BLaER1 (cell line): Measurements from ENCODE around the gene VIPR1.
"Not testable (repeated sequence)": the region's sequence is repeated elsewhere in the genome, so short reads cannot be mapped to it uniquely, and the experiment has no call there.

Experiments used
- H3K27ac ChIP-seq: shearing (Covaris generic); formaldehyde crosslinking; 2 replicates; pipeline ENCODE4 v1.8.1; 2022
- H3K27me3 ChIP-seq: shearing (Covaris generic); formaldehyde crosslinking; 2 replicates; pipeline ENCODE4 v1.8.1; 2022
- H3K36me3 ChIP-seq: shearing (Covaris generic); formaldehyde crosslinking; 2 replicates; pipeline ENCODE4 v1.8.1; 2022
- H3K4me1 ChIP-seq: shearing (Covaris generic); formaldehyde crosslinking; 2 replicates; pipeline ENCODE4 v1.8.1; 2022
- H3K4me2 ChIP-seq: shearing (Covaris generic); formaldehyde crosslinking; 2 replicates; pipeline ENCODE4 v1.8.1; 2022
- H3K4me3 ChIP-seq: shearing (Covaris generic); formaldehyde crosslinking; 2 replicates; pipeline ENCODE4 v1.8.1; 2022
- H3K9ac ChIP-seq: shearing (Covaris generic); formaldehyde crosslinking; 2 replicates; pipeline ENCODE4 v1.8.1; 2022
- H3K9me3 ChIP-seq: shearing (Covaris generic); formaldehyde crosslinking; 2 replicates; pipeline ENCODE4 v1.8.1; 2022
- H4K20me1 ChIP-seq: shearing (Covaris generic); formaldehyde crosslinking; 2 replicates; pipeline ENCODE4 v1.8.1; 2022
- Cebpa-rat ChIP-seq: shearing (Covaris generic); IDR thresholded peaks from 2 replicates; pipeline ENCODE4 v1.8.1; 2022

VIPR1 gene

DNA sequence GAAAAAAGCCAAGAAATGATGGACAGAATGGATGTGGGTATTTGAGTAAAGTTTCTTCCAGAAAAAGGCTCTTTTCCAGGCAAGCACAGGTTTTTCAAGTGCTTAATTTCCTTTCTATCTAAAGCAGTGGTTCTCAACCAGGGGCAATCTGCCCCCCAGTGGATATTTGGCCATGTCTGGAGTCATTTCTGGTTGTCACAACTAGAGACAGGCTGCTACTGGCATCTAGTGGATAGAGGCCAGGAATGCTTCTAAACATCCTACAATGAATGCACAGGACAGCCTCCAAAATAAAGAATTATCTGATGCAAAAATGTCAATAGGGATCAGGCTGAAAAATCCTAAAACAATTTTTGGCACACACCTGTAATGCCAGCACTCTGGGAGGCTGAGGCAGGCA is 55.4 kb downstream of the VIPR1 start:
- Histone ChIP-seq H3K4me2 (peak overlapping the region; percentile 68), H3K36me3 (peaks cover 79% of the 10 kb centered on the region), H3K27ac (no peak overlapping the region), H3K27me3 (no peaks in the 10 kb centered on the region), H4K20me1 (no peaks in the 10 kb centered on the region), H3K4me1 (peaks cover 49% of the 10 kb centered on the region), H3K9me3 (no peaks in the 10 kb centered on the region), H3K9ac (no peak overlapping the region), H3K4me3 (no peak overlapping the region)
- no peak for TF ChIP-seq Cebpa-rat

DNA sequence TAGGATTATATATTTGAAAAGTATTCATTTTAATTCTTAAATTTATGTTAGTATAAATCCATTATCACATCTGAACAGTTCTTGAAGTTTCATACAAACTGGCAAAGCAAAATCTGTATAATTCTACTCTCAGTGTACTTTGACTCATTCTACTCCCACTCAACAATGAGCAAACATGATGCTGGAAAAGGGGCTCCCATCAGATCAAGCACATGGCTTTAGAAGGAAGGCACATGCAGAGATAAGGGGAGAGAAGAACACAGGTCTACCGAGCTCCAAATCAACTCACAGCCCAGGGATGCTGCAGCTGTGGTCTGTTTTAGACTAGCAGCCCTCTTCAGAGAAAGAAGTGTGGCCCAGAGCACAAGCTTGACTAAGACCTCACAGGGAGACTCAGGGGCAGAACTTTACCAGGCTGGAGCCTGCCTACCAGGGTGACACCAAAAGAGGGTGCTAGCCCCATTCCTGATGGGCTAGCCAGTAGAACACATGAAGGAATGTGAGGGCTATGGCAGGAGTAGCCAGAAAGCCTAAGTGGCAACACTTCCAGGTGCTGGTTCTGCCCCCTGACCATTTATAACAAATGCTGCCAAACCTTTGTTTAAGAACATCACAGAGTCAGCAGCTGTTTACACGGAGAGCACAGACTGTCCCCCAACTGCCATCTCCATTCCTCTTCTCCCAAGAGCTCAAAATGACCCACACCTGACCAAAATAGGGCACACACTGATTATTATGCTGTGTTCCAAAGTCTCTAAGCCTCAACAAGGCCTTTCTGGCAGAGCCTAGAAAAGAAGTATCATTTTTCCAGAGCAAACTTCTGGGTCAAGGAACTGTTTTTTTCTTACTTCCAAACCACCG is 59.8 kb downstream of the VIPR1 start:
- peaks cover 90% of the 10 kb centered on the region for H3K36me3 ChIP-seq
- H3K4me3 ChIP-seq: no peak overlapping the region
- no peak overlapping the region for H3K27ac ChIP-seq
- TF ChIP-seq Cebpa-rat: no peak
- no peaks in the 10 kb centered on the region for H3K9me3 ChIP-seq
- no peak overlapping the region for H3K4me2 ChIP-seq
- H3K9ac ChIP-seq: no peak overlapping the region
- no peaks in the 10 kb centered on the region for H4K20me1 ChIP-seq
- H3K27me3 ChIP-seq: no peaks in the 10 kb centered on the region
- H3K4me1 ChIP-seq: peaks cover 20% of the 10 kb centered on the region

DNA sequence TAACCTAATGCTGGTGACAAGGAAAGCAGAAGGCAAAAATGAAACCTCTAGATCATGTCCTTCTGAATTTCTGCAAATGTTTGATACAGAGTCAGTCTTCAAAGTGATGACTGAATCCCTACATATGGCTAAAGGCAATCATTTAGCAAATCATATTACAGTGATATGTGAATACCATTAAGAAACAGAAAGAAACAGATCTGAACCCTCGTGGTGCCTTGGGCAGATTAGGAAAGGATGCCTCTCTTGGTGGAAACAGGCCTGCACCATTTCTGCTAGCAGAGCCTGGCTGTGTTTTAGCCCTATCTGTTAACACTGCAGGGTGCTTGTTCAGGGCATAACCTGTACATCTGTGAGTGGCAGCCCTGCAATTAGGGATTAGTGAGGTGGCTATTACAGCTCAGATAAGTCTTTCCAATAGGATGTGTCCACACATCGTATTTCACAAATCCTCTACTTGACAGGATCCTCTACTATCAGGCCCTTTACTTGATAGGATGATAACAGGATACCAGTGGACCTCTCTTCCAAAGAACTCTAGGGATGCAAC is 67.2 kb downstream of the VIPR1 start:
- TF ChIP-seq Cebpa-rat: no peak
- Histone ChIP-seq H3K27me3 (no peaks in the 10 kb centered on the region), H3K9me3 (peaks cover 12% of the 10 kb centered on the region), H3K36me3 (peaks cover 88% of the 10 kb centered on the region), H3K9ac (no peak overlapping the region), H3K4me3 (no peak overlapping the region), H3K4me1 (no peaks in the 10 kb centered on the region), H3K4me2 (no peak overlapping the region), H3K27ac (no peak overlapping the region), H4K20me1 (peaks cover 32% of the 10 kb centered on the region)

DNA sequence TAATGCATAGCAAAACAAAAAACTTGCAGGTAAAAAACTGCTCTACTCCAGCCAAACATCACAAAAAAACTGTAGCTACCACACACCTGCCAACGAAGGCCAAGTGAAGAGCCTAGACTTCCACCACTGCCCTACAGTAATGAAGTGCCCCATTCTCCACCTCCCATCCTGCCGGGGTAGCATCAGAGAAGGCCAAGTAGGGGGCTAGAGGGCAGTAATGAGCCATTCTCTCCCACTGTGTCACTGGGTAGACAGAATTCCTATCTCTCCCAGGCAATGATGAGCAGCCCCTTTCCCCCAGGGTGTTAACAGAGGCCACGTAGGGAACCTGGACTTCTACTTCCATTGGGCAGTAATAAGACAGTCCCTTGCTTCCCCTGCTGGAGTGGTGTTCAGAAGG is 69.8 kb downstream of the VIPR1 start:
- peaks cover 74% of the 10 kb centered on the region for H3K36me3 ChIP-seq
- TF ChIP-seq Cebpa-rat: no peak
- no peaks in the 10 kb centered on the region for H3K27me3 ChIP-seq
- peaks cover 27% of the 10 kb centered on the region for H3K9me3 ChIP-seq
- H3K4me2 ChIP-seq: no peak overlapping the region
- H3K4me3 ChIP-seq: no peak overlapping the region
- H3K9ac ChIP-seq: no peak overlapping the region
- H3K27ac ChIP-seq: no peak overlapping the region
- H3K4me1 ChIP-seq: no peaks in the 10 kb centered on the region
- peaks cover 32% of the 10 kb centered on the region for H4K20me1 ChIP-seq

DNA sequence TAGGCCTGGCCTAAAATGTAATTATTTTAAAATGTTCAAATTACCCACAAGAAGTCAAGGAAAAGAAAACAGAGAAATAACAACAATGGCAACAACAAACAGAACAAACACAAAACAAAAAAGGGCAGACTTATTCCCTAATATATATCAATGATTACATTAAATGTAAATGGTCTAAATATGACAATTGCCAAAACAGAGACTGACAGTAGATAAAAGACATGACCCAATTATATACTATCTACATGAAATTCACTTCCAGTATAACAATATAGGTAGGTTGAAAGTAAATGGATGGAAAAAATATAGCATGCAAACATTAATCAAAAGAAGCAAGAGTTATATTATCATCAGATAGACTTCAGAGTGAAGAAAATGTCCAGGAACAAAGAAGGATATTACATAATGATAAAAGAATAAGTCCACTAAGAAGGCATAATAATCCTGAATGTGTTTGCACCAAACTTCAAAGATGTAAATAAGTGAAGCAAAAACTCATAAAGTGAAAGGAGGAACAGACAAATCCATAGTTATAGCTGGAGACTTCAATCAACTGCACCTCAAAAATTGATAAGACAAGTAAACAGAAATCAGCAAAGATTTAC is 72.8 kb downstream of the VIPR1 start:
- no peak overlapping the region for H3K4me2 ChIP-seq
- H3K27me3 ChIP-seq: no peaks in the 10 kb centered on the region
- peaks cover 6% of the 10 kb centered on the region for H3K4me1 ChIP-seq
- peaks cover 65% of the 10 kb centered on the region for H3K36me3 ChIP-seq
- TF ChIP-seq Cebpa-rat: no peak
- no peak overlapping the region for H3K4me3 ChIP-seq
- H4K20me1 ChIP-seq: peaks cover 21% of the 10 kb centered on the region
- no peak overlapping the region for H3K27ac ChIP-seq
- peaks cover 27% of the 10 kb centered on the region for H3K9me3 ChIP-seq
- H3K9ac ChIP-seq: no peak overlapping the region

DNA sequence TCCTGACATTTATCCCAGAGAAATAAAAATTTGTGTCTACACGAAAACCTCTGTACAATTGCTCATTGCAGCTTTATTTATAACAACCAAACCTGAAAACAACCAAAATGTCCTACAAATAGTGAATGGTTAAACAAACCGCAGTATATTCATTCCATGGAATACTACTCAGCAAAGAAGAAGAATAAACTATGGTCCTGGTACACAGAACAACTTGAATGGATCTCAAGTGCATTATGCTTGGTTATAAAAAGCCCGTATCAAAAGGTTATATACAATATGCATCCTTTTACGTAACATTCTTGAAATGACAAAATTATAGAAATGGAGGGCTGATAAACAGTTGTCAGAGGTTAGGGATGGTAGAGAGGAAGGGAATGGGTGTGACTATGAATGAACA is 75.6 kb downstream of the VIPR1 start:
- H3K4me2 ChIP-seq: no peak overlapping the region
- H3K4me3 ChIP-seq: no peak overlapping the region
- H4K20me1 ChIP-seq: no peaks in the 10 kb centered on the region; the same call in 1 of the 2 replicates
- no peaks in the 10 kb centered on the region for H3K27me3 ChIP-seq
- no peak for TF ChIP-seq Cebpa-rat
- peaks cover 25% of the 10 kb centered on the region for H3K4me1 ChIP-seq
- no peak overlapping the region for H3K9ac ChIP-seq
- H3K9me3 ChIP-seq: peaks cover 27% of the 10 kb centered on the region
- H3K27ac ChIP-seq: no peak overlapping the region
- peaks cover 47% of the 10 kb centered on the region for H3K36me3 ChIP-seq

DNA sequence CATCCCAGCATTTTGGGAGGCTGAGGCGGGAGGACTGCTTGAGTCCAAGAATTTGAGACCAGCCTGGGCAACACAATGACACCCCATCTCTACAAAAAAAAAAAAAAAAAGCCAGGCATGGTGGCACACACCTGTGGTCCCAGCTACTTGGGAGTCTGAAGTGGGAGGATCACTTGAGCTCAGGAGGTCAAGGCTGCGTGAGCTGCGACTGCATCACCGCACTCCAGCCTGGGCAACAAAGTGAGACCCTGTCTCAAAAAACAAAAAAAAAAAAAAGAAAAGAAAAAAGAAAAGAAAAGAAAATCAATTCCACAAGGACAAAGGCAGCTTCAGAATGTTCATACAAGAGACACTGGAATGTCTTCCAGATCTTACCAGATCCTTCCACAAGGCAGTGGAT is 76.9 kb downstream of the VIPR1 start:
- not testable (repeated sequence) for H3K4me3 ChIP-seq, H4K20me1 ChIP-seq, H3K27me3 ChIP-seq, H3K4me2 ChIP-seq, H3K27ac ChIP-seq
- H3K4me1 ChIP-seq: peaks cover 32% of the 10 kb centered on the region
- H3K9ac ChIP-seq: peak overlapping the region; percentile 30; the same call in 1 of the 2 replicates
- peaks cover 18% of the 10 kb centered on the region for H3K9me3 ChIP-seq
- peaks cover 34% of the 10 kb centered on the region for H3K36me3 ChIP-seq

DNA sequence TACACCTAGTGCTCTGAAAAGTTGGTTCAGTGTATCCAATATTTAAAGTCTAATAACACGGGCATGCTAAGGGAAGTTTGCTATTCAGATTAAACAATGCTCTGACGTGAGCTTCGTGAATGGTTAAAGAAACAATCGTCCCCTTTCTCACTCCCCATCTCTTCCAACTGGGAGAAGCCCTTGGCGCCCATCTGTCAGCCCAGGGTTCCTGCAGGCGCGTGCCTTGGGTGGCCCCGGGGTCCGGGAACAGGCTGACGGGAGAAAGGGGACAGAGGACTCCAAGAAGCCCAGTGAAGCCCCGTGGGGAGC is 78.9 kb downstream of the VIPR1 start:
- Histone ChIP-seq H4K20me1 (no peaks in the 10 kb centered on the region; the same call in 1 of the 2 replicates), H3K36me3 (peaks cover 19% of the 10 kb centered on the region), H3K4me2 (peak overlapping the region; percentile 87), H3K4me3 (peak overlapping the region; percentile 73), H3K27ac (peak overlapping the region; percentile 68), H3K9ac (peak overlapping the region; percentile 76), H3K4me1 (peaks cover 32% of the 10 kb centered on the region), H3K9me3 (no peaks in the 10 kb centered on the region), H3K27me3 (no peaks in the 10 kb centered on the region)
- no peak for TF ChIP-seq Cebpa-rat

DNA sequence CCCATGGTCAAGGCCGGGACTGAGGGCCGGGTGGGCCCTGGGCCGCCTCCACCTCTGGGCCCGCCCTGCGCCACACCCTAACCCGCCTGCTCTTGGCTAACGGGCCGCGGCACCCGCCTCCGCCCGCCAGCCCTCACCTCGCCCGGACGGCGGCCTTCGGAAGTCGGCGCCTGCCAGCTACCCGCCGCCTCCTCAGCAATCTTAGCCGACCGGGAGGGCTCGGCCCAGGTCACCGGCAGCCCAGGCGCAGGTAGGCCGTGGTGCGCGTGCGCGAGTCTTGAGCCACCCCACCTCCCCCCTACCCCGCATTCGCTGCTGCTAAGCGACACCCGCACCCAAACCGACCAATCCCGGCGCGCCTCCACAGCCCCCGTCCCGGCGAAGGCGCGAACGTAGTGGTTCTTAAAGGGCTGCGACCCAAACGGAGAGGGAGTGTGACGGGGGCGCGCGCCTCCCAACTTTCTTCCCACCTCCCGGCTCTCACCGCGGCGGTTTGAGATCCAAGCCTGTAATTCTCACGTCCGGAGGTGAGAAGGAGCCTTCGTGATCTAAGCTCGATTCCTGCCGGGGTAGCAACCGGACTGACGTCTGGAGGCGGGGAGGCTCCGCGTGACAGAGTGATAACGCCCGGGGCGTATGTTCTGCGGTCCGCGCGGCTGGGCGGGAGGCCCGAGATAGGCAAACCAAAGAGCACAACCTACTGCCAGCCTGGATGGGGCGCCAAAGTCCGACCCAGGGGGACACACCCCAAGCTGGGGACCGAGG is 79.4 kb downstream of the VIPR1 start, which contains the start of gene SEC22C:
SEC22C (minus strand) TSS at position 259 of the 765 bp plus-strand sequence. CDS start 12,921 bp downstream, outside the sequence.
- H3K9me3 ChIP-seq: no peaks in the 10 kb centered on the region
- peaks cover 32% of the 10 kb centered on the region for H3K4me1 ChIP-seq
- H3K9ac ChIP-seq: peak within 1 kb of the TSS; percentile 76
- peaks cover 19% of the 10 kb centered on the region for H3K36me3 ChIP-seq
- H3K4me3 ChIP-seq: peak within 1 kb of the TSS; percentile 73
- peak within 1 kb of the TSS; percentile 68 for H3K27ac ChIP-seq
- peak within 1 kb of the TSS; percentile 87 for H3K4me2 ChIP-seq
- no peak for TF ChIP-seq Cebpa-rat
- H3K27me3 ChIP-seq: no peaks in the 10 kb centered on the region
- no peaks in the 10 kb centered on the region; the same call in 1 of the 2 replicates for H4K20me1 ChIP-seq
